Measurements from ENCODE around the gene LSMEM2. TPM values are rescaled to one million over a fixed set of nuclear protein-coding genes. Genes with fewer than 3 reads are reported as not detected.
A peak's percentile ranks its signal among the peaks of the same experiment; 100 is the strongest.

Gene LSMEM2
- polyA plus RNA-seq, 2 of the 4 experiments (the other 2 are of a cell fraction) = 0.09 TPM; not detected in 1

DNA sequence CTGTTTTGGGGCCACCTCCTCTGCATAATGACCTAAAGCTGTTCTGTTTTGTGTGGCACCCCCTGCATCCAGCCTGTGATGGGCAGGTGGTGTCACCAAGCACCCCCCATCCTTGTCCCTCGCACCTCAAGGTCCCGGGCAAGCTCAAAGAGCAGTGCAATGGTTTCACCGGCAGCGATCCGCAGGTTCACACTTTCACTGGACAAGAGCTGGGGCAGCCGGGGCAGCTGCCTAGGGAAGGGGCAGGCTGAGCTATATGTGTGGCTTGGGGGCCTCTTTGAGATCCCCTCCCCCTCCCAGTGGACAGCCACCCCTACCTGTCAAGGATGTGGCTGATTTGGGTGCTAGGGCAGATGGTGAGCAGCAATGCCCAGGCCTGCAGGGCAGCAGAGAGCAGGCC, 10.2 kb downstream of the LSMEM2 start:
- FAIRE-seq (no peak), DNase-seq (ENCODE audit: low read depth in 1 of 2, low spot score in 1 of 2) (no peak), ATAC-seq (no peak)
- 95% methylated on average over 6 of the region's 6 CpGs for WGBS (ENCODE audit: missing lambda C conversion rate)
- no peak overlapping the region for H3K4me3 ChIP-seq
- no peak overlapping the region for H3K4me2 ChIP-seq
- ChIA-PET CTCF (interaction anchor here (0.6 to 1.5 kb wide), 2 partner anchors 15 to 58 kb away, joined by 3 to 4 read pairs; no protein-coding TSS in a partner anchor), POLR2A (no interaction called here)
- no peak overlapping the region for H3K27ac ChIP-seq
- no peak for TF ChIP-seq CHD4 (IDR thresholded peaks at IDR 0.05; ENCODE audit: borderline replicate concordance)
- H3K4me1 ChIP-seq = peaks cover 13% of the 10 kb centered on the region; the same call in 2 of the 3 replicates
- H3K9me3 ChIP-seq = no peaks in the 10 kb centered on the region

DNA sequence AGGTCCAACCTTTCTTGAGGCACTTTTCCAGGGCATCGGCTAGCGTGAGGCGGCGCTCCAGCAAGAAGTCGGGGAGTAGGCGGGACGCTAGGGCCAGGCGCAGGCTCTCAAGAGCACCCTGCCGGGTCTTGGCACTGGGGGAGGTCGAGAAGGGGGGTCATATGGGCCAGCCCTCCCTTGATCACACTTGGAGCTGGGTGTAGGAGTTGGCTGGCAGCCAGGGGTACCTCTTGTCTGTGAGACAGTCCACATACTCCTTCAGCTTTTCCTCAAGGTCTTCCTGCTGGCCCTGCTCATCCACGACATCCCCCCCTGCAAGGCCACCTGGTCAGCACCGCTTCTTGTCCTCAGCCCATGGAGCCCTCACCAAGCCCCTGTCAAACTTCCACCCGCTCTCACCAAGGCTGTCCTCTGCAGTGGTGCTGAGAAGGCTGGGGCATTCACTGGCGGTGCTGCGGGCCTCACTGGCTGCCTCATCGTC, 11.3 kb downstream of the LSMEM2 start:
- CTCF ChIA-PET = interaction anchor here (0.7 to 1.5 kb wide), 3 partner anchors 13 to 60 kb away, joined by 3 to 4 read pairs (median 3); partner anchors contain the start of genes CYB561D2 and NPRL2
- POLR2A ChIA-PET = no interaction called here
- peak overlapping the region in 1 of 2 experiments; percentile 95; a peak in 2 of 6 replicates for H3K27ac ChIP-seq
- 96% methylated on average over 8 of the region's 16 CpGs for WGBS (ENCODE audit: missing lambda C conversion rate)
- ATAC-seq = no peak
- TF ChIP-seq EHMT2 (IDR thresholded peaks at IDR 0.05; ENCODE audit: low read depth) = no peak
- TF ChIP-seq FOSL2 (IDR thresholded peaks at IDR 0.05) = no peak
- no peak for TF ChIP-seq FOSL2 (CRISPR knock-in tag; IDR thresholded peaks at IDR 0.05)
- TF ChIP-seq RFX5 (IDR thresholded peaks at IDR 0.05) = no peak
- no peak overlapping the region for H3K4me3 ChIP-seq
- FAIRE-seq = no peak
- no peaks in the 10 kb centered on the region for H3K9me3 ChIP-seq
- DNase-seq (ENCODE audit: low read depth in 1 of 2, low spot score in 1 of 2) = no peak
- H3K4me1 ChIP-seq = peaks cover 13% of the 10 kb centered on the region; the same call in 2 of the 3 replicates
- H3K4me2 ChIP-seq = peak overlapping the region; percentile 81; the same call in 2 of the 3 replicates

DNA sequence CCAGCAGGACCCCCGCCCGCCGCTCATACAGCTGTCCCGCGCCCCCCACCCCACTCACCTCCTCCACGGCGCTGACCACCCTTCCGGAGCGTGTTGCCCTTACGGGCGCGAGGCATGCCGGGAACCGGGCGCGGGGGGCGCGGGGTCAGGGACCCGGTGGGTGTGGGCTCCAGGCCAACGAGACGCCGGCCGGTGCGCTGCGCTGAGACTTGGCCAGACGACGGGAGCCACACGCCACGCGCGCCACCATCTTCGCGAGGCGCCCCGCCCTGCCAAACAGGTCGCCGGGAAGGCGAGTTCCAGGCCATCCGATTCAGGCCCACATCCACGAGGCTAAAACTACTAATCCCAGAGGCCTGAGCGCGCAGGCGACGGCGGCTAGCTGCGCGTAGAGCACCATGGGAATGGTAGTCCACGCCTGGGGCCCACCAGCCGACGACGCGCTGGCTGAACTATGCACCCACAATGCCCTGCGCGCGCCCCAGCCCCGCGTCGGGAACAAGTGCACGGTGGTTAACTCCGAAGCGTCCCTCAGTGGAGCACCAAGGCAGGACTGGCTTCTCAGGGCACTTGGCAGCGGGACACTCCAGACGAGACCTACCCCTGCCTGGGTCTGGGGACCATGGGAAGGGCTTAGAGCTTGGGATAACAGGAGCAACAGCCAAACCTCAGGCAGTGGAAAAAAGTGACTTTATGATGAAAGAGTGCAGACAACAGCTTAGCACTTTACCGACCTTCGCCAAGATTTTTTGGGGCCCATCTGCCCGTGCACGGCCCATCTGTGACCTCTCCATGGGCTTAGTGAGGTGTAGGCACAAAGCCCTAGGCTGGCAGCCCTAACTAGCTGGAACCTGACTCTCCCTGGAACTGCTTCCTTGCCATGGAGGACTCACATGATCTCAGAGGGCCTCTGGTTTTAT, 13.5 kb downstream of the LSMEM2 start, which contains the start of gene IFRD2:
TSS of gene IFRD2 (minus strand) at position 271 of the 920 bp plus-strand sequence. CDS start at position 116, 155 bp downstream.
- Histone ChIP-seq H3K27ac (peak within 1 kb of the TSS; percentile 95 to 97), H3K4me3 (peak within 1 kb of the TSS; percentile 87), H3K9me3 (no peaks in the 10 kb centered on the region), H3K4me2 (peak within 1 kb of the TSS; percentile 87), H3K4me1 (peaks cover 13% of the 10 kb centered on the region; the same call in 2 of the 3 replicates)
- CTCF ChIA-PET = interaction anchor here (0.8 to 2.0 kb wide), 11 partner anchors 8 to 98 kb away, joined by 3 to 7 read pairs (median 4); no protein-coding TSS in a partner anchor
- FAIRE-seq = no peak
- POLR2A ChIA-PET = interaction anchor here (0.7 to 1.5 kb wide), 8 partner anchors 13 to 746 kb away, joined by 3 to 7 read pairs (median 4); partner anchors contain the start of genes GNAI2, LSMEM2 and TUSC2
- peak; percentile 79 to 97 for DNase-seq (ENCODE audit: low read depth in 1 of 2, low spot score in 1 of 2)
- peak; percentile 93 to 98 for ATAC-seq
- 38% methylated on average over 5 of the region's 67 CpGs for WGBS (ENCODE audit: missing lambda C conversion rate)
- TF ChIP-seq JUNB (IDR thresholded peaks at IDR 0.05) (no peak), SREBF2 (IDR thresholded peaks at IDR 0.05) (no peak), RNF2 (IDR thresholded peaks at IDR 0.05; ENCODE audit: borderline replicate concordance, low read depth) (no peak), ZFP36 (IDR thresholded peaks at IDR 0.05; ENCODE audit: borderline replicate concordance, partially characterized antibody) (no peak), RAD21 (conservative IDR thresholded peaks at IDR 0.05 in 1 of 2, IDR thresholded peaks at IDR 0.05 in 1 of 2) (no peak), MAZ (IDR thresholded peaks at IDR 0.05; ENCODE audit: borderline replicate concordance, low read depth, low read length) (no peak), NFE2L2 (conservative IDR thresholded peaks at IDR 0.05; ENCODE audit: low read length) (no peak), RCOR1 (IDR thresholded peaks at IDR 0.05; ENCODE audit: low read depth, low read length) (no peak), EHMT2 (IDR thresholded peaks at IDR 0.05; ENCODE audit: low read depth) (no peak), BHLHE40 (IDR thresholded peaks at IDR 0.05; ENCODE audit: low read depth, low read length) (no peak), JUN (IDR thresholded peaks at IDR 0.05) (peak in 1 of 2 experiments; percentile 73; a peak in 3 of 5 replicates), EP300 (IDR thresholded peaks at IDR 0.05) (no peak), CHD2 (IDR thresholded peaks at IDR 0.05; ENCODE audit: low read length, partially characterized antibody) (no peak), CHD4 (IDR thresholded peaks at IDR 0.05; ENCODE audit: borderline replicate concordance) (no peak), ZNF302 (CRISPR knock-in tag; IDR thresholded peaks at IDR 0.05) (no peak), KDM5A (IDR thresholded peaks at IDR 0.05) (0 out of 2 replicates have a peak, but pooled peaks have one; percentile 26), PHF8 (IDR thresholded peaks at IDR 0.05; ENCODE audit: borderline replicate concordance, low read depth) (peak; percentile 43; the same call in 1 of the 2 replicates), CBX2 (IDR thresholded peaks at IDR 0.05; ENCODE audit: borderline replicate concordance, low read depth) (no peak), GATA3 (IDR thresholded peaks at IDR 0.05; ENCODE audit: borderline replicate concordance) (peak; percentile 11; the same call in 1 of the 2 replicates), CBX8 (IDR thresholded peaks at IDR 0.05) (no peak)
- TF ChIP-seq, protein P1, sequence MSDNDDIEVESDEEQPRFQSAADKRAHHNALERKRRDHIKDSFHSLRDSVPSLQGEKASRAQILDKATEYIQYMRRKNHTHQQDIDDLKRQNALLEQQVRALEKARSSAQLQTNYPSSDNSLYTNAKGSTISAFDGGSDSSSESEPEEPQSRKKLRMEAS (IDR thresholded peaks at IDR 0.05) = peak; percentile 38
- TF ChIP-seq, protein P2, sequence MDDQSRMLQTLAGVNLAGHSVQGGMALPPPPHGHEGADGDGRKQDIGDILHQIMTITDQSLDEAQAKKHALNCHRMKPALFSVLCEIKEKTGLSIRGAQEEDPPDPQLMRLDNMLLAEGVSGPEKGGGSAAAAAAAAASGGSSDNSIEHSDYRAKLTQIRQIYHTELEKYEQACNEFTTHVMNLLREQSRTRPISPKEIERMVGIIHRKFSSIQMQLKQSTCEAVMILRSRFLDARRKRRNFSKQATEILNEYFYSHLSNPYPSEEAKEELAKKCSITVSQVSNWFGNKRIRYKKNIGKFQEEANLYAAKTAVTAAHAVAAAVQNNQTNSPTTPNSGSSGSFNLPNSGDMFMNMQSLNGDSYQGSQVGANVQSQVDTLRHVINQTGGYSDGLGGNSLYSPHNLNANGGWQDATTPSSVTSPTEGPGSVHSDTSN (IDR thresholded peaks at IDR 0.05) = no peak
- TF ChIP-seq, protein P3, sequence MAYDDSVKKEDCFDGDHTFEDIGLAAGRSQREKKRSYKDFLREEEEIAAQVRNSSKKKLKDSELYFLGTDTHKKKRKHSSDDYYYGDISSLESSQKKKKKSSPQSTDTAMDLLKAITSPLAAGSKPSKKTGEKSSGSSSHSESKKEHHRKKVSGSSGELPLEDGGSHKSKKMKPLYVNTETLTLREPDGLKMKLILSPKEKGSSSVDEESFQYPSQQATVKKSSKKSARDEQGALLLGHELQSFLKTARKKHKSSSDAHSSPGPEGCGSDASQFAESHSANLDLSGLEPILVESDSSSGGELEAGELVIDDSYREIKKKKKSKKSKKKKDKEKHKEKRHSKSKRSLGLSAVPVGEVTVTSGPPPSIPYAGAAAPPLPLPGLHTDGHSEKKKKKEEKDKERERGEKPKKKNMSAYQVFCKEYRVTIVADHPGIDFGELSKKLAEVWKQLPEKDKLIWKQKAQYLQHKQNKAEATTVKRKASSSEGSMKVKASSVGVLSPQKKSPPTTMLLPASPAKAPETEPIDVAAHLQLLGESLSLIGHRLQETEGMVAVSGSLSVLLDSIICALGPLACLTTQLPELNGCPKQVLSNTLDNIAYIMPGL (CRISPR knock-in tag; IDR thresholded peaks at IDR 0.05; ENCODE audit: borderline replicate concordance) = no peak
- TF ChIP-seq, protein P4, sequence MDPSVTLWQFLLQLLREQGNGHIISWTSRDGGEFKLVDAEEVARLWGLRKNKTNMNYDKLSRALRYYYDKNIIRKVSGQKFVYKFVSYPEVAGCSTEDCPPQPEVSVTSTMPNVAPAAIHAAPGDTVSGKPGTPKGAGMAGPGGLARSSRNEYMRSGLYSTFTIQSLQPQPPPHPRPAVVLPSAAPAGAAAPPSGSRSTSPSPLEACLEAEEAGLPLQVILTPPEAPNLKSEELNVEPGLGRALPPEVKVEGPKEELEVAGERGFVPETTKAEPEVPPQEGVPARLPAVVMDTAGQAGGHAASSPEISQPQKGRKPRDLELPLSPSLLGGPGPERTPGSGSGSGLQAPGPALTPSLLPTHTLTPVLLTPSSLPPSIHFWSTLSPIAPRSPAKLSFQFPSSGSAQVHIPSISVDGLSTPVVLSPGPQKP (IDR thresholded peaks at IDR 0.05; ENCODE audit: low read depth, low read length) = no peak
- TF ChIP-seq, protein P5, sequence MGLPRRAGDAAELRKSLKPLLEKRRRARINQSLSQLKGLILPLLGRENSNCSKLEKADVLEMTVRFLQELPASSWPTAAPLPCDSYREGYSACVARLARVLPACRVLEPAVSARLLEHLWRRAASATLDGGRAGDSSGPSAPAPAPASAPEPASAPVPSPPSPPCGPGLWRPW (IDR thresholded peaks at IDR 0.05) = no peak

Data from A549 (cell line).